NCI-H146 treated with DMSO at 0.1 percent for 48 hours (cell line): ENCODE data around the gene TERB2.
A peak's percentile ranks its signal among the peaks of the same experiment; 100 is the strongest.
"Not testable (repeated sequence)": the region's sequence is repeated elsewhere in the genome, so short reads cannot be mapped to it uniquely, and the experiment has no call there.

Experiments
- DNase-seq: peaks from one replicate; lab custom pipeline; 2025; ENCODE audit not compliant: unreplicated experiment; lab: John Stamatoyannopoulos, UW

TERB2 gene

GRCh38 chr15:45001180-45001579, 44.7 kb downstream of the TERB2 start:
- DNase-seq = not testable (repeated sequence)

DNA sequence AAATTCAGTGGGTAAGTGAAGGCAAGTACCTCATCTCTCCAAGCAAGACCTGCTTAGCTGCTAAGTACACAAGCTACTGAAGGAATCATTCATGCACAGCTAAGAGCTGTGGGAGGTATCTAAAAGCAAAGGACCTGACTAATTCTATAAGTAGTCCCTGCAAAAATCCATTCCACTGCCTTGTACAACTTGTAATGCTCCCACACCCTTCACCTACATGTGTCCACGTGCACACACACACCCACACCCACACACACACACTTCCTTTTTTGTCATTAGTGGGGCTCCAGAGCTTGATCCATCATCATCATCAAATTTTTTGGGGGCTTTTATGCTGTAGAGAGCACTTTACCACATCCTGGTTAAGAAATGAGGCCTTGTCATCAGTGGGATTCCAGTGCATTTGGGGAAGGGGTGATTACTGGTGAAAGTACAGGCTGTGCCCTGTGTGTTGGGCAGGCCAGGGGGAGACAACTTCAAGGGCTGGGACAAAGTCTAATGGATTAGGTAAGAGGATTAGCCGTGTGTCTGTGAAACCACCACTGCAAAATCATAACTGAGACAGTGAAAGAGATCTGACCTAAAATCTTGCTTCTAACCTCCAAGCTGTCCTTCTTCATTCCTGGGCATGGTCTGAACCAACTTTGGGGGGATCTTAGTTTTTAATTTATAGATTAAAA, 47.4 kb downstream of the TERB2 start:
- DNase-seq = not testable (repeated sequence)

DNA sequence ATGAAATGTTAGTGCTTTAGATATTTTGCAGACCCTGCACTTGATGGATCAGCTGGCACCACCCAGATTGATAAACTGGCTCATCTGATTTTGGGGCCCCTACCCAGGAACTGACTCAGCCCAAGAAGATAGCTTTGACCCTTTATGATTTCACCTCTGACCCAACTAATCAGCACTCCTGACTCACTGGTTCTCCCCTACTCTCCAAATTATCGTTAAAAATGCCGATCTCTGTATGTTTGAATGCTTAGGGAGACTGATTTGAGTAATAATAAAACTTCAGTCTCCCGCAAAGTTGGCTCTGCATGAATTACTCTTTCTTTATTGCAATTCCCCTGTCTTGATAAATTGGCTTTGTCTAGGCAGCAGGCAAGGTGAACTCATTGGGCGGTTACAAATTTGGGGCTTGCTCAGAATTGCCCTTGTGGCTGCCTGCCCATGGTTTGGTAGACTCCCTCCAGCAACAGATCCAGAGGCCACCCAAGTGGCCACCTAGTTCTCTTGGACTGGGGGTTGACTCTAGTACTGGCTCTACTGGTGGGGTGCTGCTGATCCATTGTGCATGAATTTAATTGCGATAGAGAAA, 48.2 kb downstream of the TERB2 start:
- not testable (repeated sequence) for DNase-seq

DNA sequence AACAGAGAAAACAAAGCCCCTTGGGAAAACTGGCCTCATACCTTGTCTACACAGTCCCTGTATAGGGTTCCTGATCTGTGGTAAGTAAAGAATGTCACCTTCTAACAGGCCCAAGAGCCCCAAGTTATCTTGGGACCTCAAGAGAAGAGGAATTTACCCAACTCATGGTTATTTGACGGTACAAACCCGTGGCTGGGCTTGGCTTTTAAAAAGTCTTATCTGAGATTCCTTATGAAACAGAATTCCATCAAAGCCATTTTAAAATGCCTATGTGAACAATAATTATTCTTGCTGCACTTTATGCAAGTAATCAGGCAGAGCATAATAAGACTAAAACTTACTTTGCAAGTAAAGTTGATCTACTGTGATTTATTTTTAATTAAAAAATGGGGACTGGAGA, 52.6 kb downstream of the TERB2 start:
- no peak for DNase-seq

GRCh38 chr15:45015114-45015513, 58.6 kb downstream of the TERB2 start:
- not testable (repeated sequence) for DNase-seq

DNA sequence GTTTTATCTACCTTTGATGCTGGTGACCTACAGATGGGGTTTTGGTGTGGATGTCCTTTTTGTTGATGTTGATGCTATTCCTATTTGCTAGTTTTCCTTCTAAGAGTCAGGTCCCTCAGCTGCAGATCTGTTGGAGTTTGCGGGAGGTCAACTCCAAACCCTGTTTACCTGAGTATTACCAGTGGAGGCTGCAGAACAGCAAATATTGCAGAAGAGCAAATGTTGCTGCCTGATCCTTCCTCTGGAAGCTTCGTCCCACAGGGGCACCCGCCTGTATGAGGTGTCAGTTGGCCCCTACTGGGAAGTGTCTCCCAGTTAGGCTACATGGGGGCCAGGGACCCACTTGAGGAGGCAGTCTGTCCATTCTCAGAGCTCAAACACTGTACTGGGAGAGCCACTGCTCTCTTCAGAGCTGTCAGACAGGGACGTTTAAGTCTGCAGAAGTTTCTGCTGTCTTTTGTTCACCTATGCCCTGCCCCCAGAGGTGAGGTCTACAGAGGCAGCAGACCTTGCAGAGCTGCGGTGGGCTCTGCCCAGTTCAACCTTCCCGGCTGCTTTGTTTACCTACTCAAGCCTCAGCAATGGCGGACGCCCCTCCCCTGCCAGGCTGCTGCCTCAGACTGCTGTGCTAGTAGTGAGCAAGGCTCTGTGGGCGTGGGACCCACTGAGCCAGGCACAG, 63.9 kb downstream of the TERB2 start:
- DNase-seq = not testable (repeated sequence)

DNA sequence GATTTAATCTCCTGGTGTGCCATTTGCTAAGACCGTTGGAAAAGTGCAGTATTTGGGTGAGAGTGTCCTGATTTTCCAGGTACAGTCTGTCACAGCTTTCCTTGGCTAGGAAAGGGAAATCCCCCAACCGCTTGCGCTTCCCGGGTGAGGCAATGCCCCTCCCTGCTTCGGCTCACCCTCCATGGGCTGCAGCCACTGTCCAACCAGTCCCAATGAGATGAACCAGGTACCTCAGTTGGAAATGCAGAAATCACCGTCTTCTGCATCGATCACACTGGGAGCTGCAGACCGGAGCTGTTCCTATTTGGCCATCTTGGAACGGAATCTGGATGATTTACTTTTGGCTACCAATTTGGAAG, 64.4 kb downstream of the TERB2 start:
- not testable (repeated sequence) for DNase-seq

- no peak for DNase-seq
These were observed 64.9 kb downstream of the TERB2 start for GRCh38 chr15:45021348-45021747.

DNA sequence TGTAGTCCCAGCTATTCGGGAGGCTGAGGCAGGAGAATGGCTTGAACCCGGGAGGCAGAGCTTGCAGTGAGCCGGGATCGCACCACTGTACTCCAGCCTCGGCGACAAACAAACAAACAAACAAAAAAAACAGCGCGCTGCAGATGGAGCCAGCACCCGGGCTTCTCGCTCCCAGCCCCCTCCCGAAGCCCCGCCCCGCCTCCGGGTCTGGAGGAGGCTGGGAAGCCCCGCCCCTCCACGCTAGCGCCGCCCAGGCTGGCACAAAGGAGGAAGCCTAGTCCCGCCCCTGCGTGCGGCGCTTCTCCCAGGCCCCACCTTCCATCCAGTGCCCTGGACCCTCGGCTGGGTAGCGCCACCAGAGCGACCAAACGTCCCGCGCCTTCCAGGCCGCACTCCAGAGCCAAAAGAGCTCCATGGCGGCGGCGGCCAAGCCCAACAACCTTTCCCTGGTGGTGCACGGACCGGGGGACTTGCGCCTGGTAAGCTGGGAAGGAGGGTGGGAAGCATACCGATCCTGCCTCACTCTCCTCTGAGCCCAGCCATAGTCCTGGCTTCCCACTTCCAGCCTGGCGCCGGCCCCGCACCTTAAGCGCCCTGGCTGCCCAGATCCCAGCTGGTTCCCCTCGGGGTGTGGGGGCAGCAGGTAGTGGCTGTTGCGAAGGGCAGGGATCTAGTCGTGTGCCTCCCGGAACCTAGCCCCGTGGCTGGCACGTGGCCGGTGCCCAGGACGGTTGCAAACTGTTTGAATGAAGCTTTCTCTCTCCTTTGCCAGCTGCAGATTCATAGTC, 66.6 kb downstream of the TERB2 start, which contains the start of gene SORD:
TSS of gene SORD (plus strand) at position 325 of the 788 bp plus-strand sequence. CDS start at position 414, 89 bp downstream.
- peak; percentile 54 for DNase-seq

GRCh38 chr15:45023659-45024225, 67.3 kb downstream of the TERB2 start:
- DNase-seq = no peak

- not testable (repeated sequence) for DNase-seq
These were observed 68.2 kb downstream of the TERB2 start for GRCh38 chr15:45024649-45025048.

- not testable (repeated sequence) for DNase-seq
These were observed 69.1 kb downstream of the TERB2 start for GRCh38 chr15:45025627-45026026.

GRCh38 chr15:45026651-45027190, 70.2 kb downstream of the TERB2 start:
- DNase-seq = no peak

DNA sequence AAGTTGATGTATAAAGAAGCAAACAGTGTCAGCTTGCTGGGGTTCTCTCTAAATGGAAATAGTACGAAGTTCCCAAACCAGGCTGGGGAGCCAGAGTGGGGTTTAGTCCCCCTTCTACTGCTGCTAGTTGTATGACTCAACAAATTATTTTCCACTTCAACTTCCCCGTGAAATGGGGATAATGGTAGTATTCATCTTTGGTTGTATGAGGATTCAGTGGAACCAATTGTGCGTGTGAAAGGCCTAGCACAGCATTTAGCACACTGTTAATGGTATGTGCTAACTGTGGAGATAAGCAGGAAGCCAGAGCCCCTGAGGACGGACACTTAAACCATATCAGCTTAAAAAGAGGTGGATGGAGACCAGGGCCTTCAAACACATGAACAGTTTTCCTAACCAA, 70.7 kb downstream of the TERB2 start:
- DNase-seq = no peak
